H1 (cell line): ENCODE data around the gene SATB2. TPM values are rescaled to one million over a fixed set of nuclear protein-coding genes. Genes with fewer than 3 reads are reported as not detected.

Source experiments
- ATF2 ChIP-seq: IDR thresholded peaks from 2 replicates; pipeline ENCODE4 v1.6.1; 2012; ENCODE audit warnings: low read length, inconsistent platforms
- USF2 ChIP-seq: IDR thresholded peaks from 2 replicates; pipeline ENCODE4 v1.6.1; 2011; ENCODE audit warnings: low read length, improper control_type of control experiment
- polyA plus RNA-seq, 7 experiments: library from polyadenylated mRNA; depleted of rRNA in 3 of 7; stranded (reverse) in 5 of 7; unstranded in 2 of 7; fragments of >200 nt in 5 of 7; fragments of 200-250 nt in 2 of 7; gene quantifications; 1 replicate in 5 of 7; 2 replicates in 1 of 7; 4 replicates in 1 of 7; pipeline versions ENCODE4 v1.2.1 to v1.2.3, GENCODE V29; 2011 to 2013; ENCODE audit warnings: missing spikeins in 2 of 7, mixed read lengths in 2 of 7
- total RNA-seq: library from RNA; stranded (reverse); fragmentation: NEBNext Ultra II Directional; extraction: Animal tissue kit (Norgen Biotek cat#: 25700); gene quantifications from 2 replicates; pipeline ENCODE4 v1.2.1, GENCODE V29; 2021

Gene SATB2
- total and polyA plus RNA-seq, 2 of the 8 experiments (the other 6 are each of a cell fraction or from before 2014, with no cell fraction given), result 1.3 to 5.7 TPM

- TF ChIP-seq USF2, result no peak
- TF ChIP-seq ATF2, result no peak
These were observed 65.4 kb downstream of the SATB2 start (continued) for GRCh38 chr2:199392363-199392762.
